GM19351 (cell line): ENCODE measurements around the gene RILPL1.
"Not testable (repeated sequence)": the region's sequence is repeated elsewhere in the genome, so short reads cannot be mapped to it uniquely, and the experiment has no call there.

Experiments used
- ATAC-seq: cut with Tn5 transposase; IDR thresholded peaks from one replicate; pipeline ENCODE4 v1.9.1; 2021; ENCODE audit warnings: mild to moderate bottlenecking, moderate library complexity; ENCODE audit not compliant: unreplicated experiment

The RILPL1 gene

GRCh38 chr12:123530668-123531067 is 2.9 kb downstream of the RILPL1 start:
- ATAC-seq: no peak

DNA sequence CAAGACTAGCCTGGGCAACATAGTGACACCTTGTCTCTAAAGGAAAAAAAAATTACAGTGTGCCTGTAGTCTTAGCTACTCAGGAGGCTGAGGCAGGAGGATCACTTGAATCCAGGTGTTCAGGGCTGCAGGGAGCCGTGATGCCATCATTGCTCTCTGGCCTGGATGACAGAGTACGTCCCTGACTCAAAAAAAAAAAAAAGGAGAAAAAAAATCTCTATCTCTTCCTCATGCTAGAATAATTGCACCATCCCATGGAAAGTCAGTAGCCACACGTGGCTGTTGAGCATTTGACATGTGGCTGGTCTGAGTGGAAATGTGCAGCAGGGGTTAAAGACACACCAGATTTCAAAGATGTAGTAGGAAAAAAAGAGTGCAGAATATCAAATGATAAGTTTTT is 3.8 kb downstream of the RILPL1 start:
- no peak for ATAC-seq

DNA sequence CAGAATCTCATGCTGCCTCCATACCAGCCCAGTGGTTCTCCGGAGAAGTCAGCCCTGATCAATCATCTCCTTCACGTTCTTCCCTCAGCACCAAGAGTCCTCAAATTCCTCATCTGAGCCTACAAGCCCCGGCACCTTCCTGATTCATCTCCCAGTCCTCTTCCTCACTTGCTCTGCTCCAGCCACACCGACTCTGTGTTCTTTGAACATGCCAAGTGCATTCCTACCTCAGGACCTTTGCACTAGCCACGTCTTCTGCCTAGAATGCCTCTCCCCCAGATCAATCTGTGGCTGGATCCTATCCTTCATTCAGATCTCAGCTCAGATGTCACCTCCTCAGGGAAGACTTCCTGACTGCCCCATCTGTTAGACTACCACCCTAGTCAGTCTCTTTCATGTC is 4.7 kb downstream of the RILPL1 start:
- ATAC-seq: no peak

DNA sequence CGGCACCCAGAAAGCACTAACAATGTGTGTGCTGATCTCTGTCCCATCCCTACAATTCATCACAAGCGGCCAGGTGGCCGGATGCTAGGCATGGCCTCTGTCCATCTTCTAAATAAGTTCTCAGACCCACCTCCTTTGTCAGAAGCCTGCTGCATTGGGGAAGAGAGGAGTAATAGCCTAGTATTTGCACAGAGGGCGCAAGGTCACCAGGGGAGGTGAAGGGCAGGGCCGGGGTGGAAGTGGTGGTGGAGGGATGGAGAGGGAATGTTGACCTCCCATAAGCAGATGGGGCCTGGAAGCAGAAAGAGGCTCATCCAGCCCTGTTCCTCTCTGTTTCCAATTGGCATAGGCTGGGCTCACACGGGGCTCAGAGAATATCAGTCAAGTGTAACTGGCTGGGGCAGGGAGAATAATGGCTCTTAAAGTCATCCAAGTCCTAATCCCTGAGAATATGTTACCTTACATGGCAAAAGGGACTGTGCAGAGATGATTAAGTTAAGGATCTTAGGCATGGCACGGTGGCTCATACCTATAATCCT is 6.9 kb downstream of the RILPL1 start:
- ATAC-seq: no peak

DNA sequence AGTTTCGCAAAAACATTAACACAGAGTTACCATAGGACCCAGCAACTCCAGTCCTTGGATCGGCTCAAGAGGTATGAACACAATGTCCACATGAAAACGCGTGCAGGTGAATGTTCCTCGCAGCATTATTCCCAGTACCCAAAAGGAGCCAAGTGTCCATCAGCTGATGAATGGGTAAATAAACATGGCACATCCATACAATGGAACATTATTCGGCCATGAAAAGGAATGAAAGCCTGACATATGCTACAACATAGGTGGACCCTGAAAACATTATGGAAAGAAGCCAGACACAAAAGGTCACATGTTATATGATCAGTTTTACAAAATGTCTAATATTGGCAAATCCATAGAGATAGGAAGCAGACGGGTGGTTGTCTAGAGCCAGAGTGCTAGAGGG is 9.1 kb downstream of the RILPL1 start:
- ATAC-seq: no peak

DNA sequence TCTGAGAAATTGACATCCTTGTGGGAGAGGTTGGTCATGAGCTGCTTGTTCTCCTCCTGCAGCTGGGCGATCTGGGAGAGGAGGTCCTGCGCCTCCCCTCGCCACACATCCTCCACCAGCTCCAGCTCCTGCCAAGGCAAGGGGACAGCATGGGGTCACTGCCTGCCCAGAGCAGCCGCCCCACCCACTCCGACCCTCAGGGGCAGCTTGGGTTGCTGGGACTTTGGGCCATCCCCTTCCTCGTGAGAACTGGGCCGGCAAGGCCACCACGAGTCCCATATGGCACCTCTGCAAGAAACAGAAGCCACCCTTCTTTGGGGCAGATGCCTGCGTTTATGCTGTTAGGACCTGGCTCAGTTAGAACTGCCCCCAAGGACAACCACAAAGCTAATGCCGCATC is 10.0 kb downstream of the RILPL1 start:
- ATAC-seq: no peak

DNA sequence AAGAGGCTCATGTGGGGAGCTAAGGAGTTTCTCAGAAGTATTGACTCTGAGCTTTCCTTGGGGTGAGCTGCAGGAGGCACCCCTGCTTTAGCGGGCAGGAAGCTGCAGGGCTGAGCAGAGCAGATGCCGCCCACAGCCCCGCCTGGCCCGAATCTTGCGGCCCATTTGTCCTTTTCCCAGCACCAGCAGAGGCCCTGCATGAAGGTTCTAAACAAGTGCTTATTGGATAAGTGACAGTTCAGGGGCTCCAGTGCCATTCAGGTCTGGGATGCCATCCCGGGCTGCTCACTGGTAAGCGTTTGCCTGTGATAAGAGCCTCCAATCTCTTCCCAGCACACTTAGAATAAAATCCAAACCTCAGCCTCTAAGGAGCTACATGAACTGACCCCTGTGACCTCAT is 11.4 kb downstream of the RILPL1 start:
- ATAC-seq: no peak

DNA sequence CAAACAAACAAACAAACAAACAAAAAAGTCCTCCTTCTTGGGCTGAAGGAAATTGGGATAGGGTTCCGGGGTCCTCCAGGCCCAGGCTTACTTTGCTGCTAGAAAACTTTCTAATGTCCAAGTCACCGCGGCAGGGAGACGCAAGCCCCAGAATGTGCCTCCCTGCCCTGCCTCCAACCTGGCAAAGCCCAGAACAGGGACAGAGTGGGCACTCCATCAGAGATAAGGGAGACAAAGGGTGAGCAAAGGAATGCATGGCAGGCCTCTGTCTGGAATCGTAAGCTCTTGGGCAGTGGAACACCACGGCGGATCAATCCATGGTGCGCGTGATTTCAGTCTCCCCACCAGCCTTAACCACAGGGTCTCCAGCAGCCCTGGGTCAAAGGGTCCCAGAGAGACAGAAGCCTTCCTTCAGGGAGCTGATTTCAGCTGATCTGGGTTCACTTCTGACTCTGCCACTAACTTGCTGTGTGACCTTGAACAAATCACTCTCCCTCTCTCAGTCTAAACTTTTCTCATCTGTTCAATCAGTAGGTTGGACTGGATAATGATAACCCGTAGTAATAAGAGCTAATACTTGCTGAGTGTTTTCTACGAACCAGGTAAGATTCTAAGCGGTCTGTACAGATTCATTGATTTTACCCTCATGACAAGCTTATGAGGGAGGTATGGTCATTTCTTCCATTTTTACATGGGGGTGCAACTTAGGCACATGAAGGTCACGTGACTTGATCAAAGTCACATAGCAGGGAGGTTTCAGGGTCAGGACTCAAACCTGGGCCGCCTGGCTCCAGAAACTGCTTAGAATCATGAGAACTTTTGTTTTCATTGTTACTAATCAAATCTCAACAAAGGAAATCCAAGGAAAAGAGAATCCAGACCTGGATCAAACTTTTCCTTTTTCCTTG is 12.7 kb downstream of the RILPL1 start:
- no peak for ATAC-seq

DNA sequence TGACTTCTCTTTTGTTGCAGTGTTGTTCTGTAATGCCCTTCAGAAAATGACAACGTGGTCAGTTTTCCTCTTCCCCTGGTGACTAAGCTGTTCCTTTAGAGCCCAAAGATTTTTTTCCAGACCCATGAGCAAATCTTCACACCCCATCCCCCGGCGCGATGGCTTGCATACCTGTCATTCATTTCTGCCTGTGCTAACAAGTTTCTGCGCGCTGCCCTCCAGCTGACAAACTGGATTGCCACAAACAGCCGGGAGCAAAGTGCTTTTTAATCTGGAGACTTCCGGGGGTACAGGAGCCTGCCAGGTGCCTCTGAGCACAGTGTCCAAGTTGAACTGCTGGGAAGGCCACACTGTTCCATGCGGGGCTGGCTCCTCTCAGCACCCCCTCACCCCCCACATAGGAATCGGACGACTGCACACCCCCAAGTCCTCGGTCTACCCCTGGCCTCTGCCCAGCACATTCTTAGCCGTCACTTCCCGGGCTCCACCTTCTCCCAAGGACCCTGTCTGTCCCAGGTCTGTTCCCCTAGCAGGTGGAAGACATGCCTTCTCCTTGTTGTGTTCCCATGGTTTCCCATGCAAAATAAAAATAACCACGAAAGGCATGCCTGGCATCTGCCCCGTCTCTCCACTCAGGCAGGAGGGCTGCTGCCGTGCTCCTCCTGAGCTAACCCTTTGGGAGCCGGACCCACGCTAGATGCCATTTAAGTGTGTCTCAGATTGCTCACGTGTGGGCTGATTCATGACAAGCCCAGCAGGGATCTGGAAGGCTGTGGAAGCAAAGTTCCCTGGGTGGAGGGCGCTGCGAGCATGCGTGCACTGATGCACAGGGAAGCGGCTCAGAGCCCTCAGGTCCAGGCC is 14.1 kb downstream of the RILPL1 start:
- no peak for ATAC-seq

DNA sequence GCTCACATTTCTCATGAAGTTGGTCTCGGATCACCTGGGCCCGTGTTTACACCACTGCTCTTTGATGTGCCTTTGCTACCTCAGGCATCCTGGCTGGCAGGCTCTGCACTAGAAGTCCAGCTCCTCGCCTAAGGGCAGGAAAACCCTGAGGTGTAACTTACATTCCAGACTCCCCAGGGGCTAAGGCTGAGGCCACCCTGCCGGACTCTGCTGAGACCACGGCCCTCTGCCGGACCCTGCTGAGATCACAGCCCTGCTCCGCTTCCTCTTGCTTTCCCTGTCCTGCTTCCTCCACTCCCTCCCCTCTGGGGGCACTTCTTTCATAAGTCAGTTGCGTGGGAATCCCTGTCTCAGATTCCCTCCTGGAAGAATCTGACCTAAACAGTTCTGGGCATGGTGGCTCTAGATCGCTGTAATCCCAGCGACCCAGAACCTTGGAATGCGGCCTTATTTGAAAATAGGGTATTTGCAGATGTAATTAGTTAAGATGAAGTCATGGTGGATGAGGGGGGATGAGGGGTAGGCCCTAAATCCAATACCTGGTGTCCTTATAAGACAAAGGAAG is 17.2 kb downstream of the RILPL1 start:
- ATAC-seq: no peak

DNA sequence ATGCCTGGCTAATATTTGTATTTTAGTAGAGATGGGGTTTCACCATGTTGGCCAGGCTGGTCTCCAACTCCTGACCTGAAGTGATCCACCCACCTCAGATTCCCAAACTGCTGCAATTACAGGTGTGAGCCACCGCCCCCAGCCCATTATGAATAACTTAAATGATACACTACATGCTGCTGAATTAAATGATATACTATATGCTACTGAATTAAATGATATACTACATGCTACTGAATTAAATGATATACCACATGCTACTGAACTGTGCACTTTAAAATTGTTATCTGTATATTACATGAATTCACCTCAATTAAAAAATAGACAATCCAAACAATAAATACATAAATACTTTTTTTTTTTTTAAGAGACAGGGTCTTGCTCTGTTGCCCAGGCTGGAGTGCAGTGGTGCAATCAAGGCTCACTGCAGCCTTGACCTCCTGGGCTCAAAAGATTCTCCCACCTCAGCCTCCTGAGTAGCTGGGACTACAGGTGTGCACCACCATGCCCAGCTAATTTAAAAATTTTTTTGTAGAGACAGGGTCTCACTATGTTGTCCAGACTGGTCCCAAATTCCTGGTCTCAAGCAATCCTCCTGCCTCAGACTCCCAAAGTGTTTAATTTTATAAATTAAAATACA is 18.8 kb downstream of the RILPL1 start:
- not testable (repeated sequence) for ATAC-seq

DNA sequence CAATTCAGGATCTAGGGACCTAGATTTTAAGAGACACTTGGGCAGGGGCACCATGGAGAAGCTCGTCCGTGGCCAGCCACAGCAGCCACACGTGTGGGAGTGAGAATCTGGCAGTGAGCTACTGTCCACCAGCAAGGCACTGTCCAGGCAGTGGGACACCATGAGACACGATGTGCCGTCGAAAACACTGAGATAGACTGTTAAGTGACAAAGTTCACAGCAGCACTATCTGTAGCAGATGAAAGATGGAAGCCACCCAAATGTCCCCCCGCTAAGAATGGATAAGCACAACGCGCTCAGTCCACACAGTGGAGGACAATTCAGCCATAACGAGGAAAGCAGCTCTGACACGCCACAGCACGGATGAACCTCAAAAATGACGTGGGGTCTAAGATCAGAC is 19.7 kb downstream of the RILPL1 start:
- no peak for ATAC-seq

GRCh38 chr12:123512838-123513665 is 20.5 kb downstream of the RILPL1 start:
- ATAC-seq: no peak

- ATAC-seq: no peak
Observed at GRCh38 chr12:123506843-123507236, 26.7 kb downstream of the RILPL1 start.

GRCh38 chr12:123506059-123506842 is 27.3 kb downstream of the RILPL1 start:
- ATAC-seq: no peak

- no peak for ATAC-seq
Observed at GRCh38 chr12:123502163-123502704, 31.3 kb downstream of the RILPL1 start.

GRCh38 chr12:123499332-123499731 is 34.2 kb downstream of the RILPL1 start:
- no peak for ATAC-seq

GRCh38 chr12:123498126-123498825 is 35.2 kb downstream of the RILPL1 start:
- no peak for ATAC-seq
